ENCODE measurements around the gene BACH2.
A peak's percentile ranks its signal among the peaks of the same experiment; 100 is the strongest.

Gene BACH2

GRCh38 chr6:90098001-90098531 is 198.6 kb downstream of the BACH2 start:
- DNase-seq (ENCODE audit: low read depth in 2 of 2) = no peak

- no peak for DNase-seq (ENCODE audit: low read depth in 2 of 2)
Observed at GRCh38 chr6:90097356-90097755, 199.3 kb downstream of the BACH2 start.

GRCh38 chr6:90096818-90097217 is 199.8 kb downstream of the BACH2 start:
- DNase-seq (ENCODE audit: low read depth in 2 of 2) = no peak

GRCh38 chr6:90095788-90096187 is 200.9 kb downstream of the BACH2 start:
- no peak for DNase-seq (ENCODE audit: low read depth in 2 of 2)

- no peak for DNase-seq (ENCODE audit: low read depth in 2 of 2)
Observed at GRCh38 chr6:90095145-90095544, 201.5 kb downstream of the BACH2 start.

GRCh38 chr6:90093558-90094073 is 203.0 kb downstream of the BACH2 start:
- DNase-seq (ENCODE audit: low read depth in 2 of 2) = no peak

GRCh38 chr6:90090866-90091265 is 205.8 kb downstream of the BACH2 start:
- no peak for DNase-seq (ENCODE audit: low read depth in 2 of 2)

GRCh38 chr6:90088009-90088408 is 208.6 kb downstream of the BACH2 start:
- no peak for DNase-seq (ENCODE audit: low read depth in 2 of 2)

GRCh38 chr6:90087106-90087833 is 209.4 kb downstream of the BACH2 start:
- no peak for DNase-seq (ENCODE audit: low read depth in 2 of 2)

- DNase-seq (ENCODE audit: low read depth in 2 of 2) = no peak
Observed at GRCh38 chr6:90086517-90086916, 210.1 kb downstream of the BACH2 start.

- DNase-seq (ENCODE audit: low read depth in 2 of 2) = peak in 1 of 2 donors; percentile 20
Observed at GRCh38 chr6:90083891-90084290, 212.8 kb downstream of the BACH2 start.

- no peak for DNase-seq (ENCODE audit: low read depth in 2 of 2)
Observed at GRCh38 chr6:90082847-90083246, 213.8 kb downstream of the BACH2 start.

- peak; percentile 59 to 64 for DNase-seq (ENCODE audit: low read depth in 2 of 2)
Observed at GRCh38 chr6:90080876-90081481, 215.7 kb downstream of the BACH2 start.

GRCh38 chr6:90079560-90080490 is 216.8 kb downstream of the BACH2 start:
- DNase-seq (ENCODE audit: low read depth in 2 of 2) = peak in 1 of 2 donors; percentile 40

- DNase-seq (ENCODE audit: low read depth in 2 of 2) = peak; percentile 64 to 67
Observed at GRCh38 chr6:90078513-90079289, 217.9 kb downstream of the BACH2 start.

- DNase-seq (ENCODE audit: low read depth in 2 of 2) = no peak
Observed at GRCh38 chr6:90076511-90077415, 219.9 kb downstream of the BACH2 start.

- no peak for DNase-seq (ENCODE audit: low read depth in 2 of 2)
Observed at GRCh38 chr6:90074161-90074850, 222.3 kb downstream of the BACH2 start.

- no peak for DNase-seq (ENCODE audit: low read depth in 2 of 2)
Observed at GRCh38 chr6:90072935-90073464, 223.6 kb downstream of the BACH2 start.

GRCh38 chr6:90072501-90072900 is 224.1 kb downstream of the BACH2 start:
- no peak for DNase-seq (ENCODE audit: low read depth in 2 of 2)
